Measurements from ENCODE around the gene GNB1L. TPM values are rescaled to one million over a fixed set of nuclear protein-coding genes. Genes with fewer than 3 reads are reported as not detected.

The GNB1L gene
- total and polyA plus RNA-seq, 9 of the 15 experiments (the other 6 are each of a cell fraction or from before 2014, with no cell fraction given): 0.56 to 50.5 (median 10.2) TPM

DNA sequence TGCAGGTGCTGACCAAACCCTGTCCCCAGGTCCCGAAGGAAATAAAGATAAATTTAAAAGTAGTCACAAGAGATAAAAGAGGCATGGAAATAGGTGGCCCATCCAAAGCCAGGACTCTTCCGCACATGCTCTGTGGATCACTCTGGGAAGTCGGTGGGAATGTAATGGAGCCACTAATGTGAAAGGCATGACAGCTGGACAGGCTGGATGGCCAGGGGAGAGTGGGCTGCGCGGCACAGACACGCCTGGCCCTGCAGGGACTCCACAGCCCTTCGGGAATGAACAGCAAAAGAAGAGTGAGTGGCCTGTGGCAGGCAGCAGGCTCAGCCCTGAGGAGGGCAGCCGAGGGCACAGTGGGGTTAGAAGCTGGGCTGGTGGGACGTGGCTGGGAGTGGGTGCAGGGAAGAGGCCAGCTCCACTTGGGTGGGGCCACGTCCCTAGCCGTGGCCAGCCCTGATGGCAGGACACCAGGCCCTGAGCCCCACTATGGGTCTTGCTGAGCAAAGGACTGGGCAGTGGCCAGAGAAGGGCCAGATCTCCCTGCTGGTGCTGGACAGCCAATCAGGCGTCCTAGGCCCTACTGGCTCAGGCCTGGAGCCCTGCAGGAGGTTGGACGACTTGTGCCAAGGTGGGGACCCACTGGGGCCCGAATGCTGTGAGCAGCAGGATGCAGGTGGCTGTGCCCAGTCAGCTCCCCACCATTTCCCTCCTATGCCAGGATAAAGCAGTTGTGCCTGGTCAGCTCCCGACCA is 31.3 kb upstream of the GNB1L start (continued):
- TF ChIP-seq, protein P1, sequence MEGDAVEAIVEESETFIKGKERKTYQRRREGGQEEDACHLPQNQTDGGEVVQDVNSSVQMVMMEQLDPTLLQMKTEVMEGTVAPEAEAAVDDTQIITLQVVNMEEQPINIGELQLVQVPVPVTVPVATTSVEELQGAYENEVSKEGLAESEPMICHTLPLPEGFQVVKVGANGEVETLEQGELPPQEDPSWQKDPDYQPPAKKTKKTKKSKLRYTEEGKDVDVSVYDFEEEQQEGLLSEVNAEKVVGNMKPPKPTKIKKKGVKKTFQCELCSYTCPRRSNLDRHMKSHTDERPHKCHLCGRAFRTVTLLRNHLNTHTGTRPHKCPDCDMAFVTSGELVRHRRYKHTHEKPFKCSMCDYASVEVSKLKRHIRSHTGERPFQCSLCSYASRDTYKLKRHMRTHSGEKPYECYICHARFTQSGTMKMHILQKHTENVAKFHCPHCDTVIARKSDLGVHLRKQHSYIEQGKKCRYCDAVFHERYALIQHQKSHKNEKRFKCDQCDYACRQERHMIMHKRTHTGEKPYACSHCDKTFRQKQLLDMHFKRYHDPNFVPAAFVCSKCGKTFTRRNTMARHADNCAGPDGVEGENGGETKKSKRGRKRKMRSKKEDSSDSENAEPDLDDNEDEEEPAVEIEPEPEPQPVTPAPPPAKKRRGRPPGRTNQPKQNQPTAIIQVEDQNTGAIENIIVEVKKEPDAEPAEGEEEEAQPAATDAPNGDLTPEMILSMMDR (IDR thresholded peaks at IDR 0.05 in 2 of 3, conservative IDR thresholded peaks at IDR 0.05 in 1 of 3; ENCODE audit: insufficient read depth in 2 of 3, low read depth in 1 of 3, low read length in 3 of 3): 0 out of 6 replicates have a peak, but pooled peaks of 1 of the 3 experiments have one; percentile 5
- TF ChIP-seq, protein P2, sequence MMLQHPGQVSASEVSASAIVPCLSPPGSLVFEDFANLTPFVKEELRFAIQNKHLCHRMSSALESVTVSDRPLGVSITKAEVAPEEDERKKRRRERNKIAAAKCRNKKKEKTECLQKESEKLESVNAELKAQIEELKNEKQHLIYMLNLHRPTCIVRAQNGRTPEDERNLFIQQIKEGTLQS (IDR thresholded peaks at IDR 0.05): no peak
- TF ChIP-seq, protein P2 (CRISPR knock-in tag; conservative IDR thresholded peaks at IDR 0.05): 0 out of 2 replicates have a peak, but pooled peaks have one; percentile 36
- TF ChIP-seq ZNF174 (CRISPR knock-in tag; IDR thresholded peaks at IDR 0.05): no peak
- TF ChIP-seq ZNF280A (IDR thresholded peaks at IDR 0.05; ENCODE audit: low read depth, partially characterized antibody): no peak
- TF ChIP-seq, protein P3, sequence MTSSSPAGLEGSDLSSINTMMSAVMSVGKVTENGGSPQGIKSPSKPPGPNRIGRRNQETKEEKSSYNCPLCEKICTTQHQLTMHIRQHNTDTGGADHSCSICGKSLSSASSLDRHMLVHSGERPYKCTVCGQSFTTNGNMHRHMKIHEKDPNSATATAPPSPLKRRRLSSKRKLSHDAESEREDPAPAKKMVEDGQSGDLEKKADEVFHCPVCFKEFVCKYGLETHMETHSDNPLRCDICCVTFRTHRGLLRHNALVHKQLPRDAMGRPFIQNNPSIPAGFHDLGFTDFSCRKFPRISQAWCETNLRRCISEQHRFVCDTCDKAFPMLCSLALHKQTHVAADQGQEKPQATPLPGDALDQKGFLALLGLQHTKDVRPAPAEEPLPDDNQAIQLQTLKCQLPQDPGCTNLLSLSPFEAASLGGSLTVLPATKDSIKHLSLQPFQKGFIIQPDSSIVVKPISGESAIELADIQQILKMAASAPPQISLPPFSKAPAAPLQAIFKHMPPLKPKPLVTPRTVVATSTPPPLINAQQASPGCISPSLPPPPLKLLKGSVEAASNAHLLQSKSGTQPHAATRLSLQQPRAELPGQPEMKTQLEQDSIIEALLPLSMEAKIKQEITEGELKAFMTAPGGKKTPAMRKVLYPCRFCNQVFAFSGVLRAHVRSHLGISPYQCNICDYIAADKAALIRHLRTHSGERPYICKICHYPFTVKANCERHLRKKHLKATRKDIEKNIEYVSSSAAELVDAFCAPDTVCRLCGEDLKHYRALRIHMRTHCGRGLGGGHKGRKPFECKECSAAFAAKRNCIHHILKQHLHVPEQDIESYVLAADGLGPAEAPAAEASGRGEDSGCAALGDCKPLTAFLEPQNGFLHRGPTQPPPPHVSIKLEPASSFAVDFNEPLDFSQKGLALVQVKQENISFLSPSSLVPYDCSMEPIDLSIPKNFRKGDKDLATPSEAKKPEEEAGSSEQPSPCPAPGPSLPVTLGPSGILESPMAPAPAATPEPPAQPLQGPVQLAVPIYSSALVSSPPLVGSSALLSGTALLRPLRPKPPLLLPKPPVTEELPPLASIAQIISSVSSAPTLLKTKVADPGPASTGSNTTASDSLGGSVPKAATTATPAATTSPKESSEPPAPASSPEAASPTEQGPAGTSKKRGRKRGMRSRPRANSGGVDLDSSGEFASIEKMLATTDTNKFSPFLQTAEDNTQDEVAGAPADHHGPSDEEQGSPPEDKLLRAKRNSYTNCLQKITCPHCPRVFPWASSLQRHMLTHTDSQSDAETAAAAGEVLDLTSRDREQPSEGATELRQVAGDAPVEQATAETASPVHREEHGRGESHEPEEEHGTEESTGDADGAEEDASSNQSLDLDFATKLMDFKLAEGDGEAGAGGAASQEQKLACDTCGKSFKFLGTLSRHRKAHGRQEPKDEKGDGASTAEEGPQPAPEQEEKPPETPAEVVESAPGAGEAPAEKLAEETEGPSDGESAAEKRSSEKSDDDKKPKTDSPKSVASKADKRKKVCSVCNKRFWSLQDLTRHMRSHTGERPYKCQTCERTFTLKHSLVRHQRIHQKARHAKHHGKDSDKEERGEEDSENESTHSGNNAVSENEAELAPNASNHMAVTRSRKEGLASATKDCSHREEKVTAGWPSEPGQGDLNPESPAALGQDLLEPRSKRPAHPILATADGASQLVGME (CRISPR knock-in tag; IDR thresholded peaks at IDR 0.05): no peak
- 0 out of 2 replicates have a peak, but pooled peaks have one; percentile 25 for TF ChIP-seq RBM14 (IDR thresholded peaks at IDR 0.05; ENCODE audit: borderline replicate concordance, insufficient read depth, low read depth, low read length)
- TF ChIP-seq KDM4B (IDR thresholded peaks at IDR 0.05; ENCODE audit: borderline replicate concordance in 2 of 2, low read depth in 1 of 2): no peak
- TF ChIP-seq NFRKB (IDR thresholded peaks at IDR 0.05; ENCODE audit: low read depth): no peak
- TF ChIP-seq, protein P4, sequence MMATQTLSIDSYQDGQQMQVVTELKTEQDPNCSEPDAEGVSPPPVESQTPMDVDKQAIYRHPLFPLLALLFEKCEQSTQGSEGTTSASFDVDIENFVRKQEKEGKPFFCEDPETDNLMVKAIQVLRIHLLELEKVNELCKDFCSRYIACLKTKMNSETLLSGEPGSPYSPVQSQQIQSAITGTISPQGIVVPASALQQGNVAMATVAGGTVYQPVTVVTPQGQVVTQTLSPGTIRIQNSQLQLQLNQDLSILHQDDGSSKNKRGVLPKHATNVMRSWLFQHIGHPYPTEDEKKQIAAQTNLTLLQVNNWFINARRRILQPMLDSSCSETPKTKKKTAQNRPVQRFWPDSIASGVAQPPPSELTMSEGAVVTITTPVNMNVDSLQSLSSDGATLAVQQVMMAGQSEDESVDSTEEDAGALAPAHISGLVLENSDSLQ (IDR thresholded peaks at IDR 0.05): no peak
- no peak for TF ChIP-seq ZNF197 (CRISPR knock-in tag; IDR thresholded peaks at IDR 0.05; ENCODE audit: low read depth)
- no peak for TF ChIP-seq CTBP1 (IDR thresholded peaks at IDR 0.05; ENCODE audit: borderline replicate concordance)
- TF ChIP-seq NFE2L1 (tag; IDR thresholded peaks at IDR 0.05; ENCODE audit: borderline replicate concordance, low read depth): no peak
- TF ChIP-seq ZNF644 (tag; IDR thresholded peaks at IDR 0.05; ENCODE audit: low read depth): no peak
- TF ChIP-seq SUPT5H (IDR thresholded peaks at IDR 0.05): no peak
